GM18909 (cell line): ENCODE data around the gene GGTA1.
"Not testable (repeated sequence)": the region's sequence is repeated elsewhere in the genome, so short reads cannot be mapped to it uniquely, and the experiment has no call there.

Experiments used
- ATAC-seq: cut with Tn5 transposase; IDR thresholded peaks from one replicate; pipeline ENCODE4 v1.9.1; 2021; ENCODE audit warnings: mild to moderate bottlenecking; ENCODE audit not compliant: unreplicated experiment, poor library complexity

Gene GGTA1

DNA sequence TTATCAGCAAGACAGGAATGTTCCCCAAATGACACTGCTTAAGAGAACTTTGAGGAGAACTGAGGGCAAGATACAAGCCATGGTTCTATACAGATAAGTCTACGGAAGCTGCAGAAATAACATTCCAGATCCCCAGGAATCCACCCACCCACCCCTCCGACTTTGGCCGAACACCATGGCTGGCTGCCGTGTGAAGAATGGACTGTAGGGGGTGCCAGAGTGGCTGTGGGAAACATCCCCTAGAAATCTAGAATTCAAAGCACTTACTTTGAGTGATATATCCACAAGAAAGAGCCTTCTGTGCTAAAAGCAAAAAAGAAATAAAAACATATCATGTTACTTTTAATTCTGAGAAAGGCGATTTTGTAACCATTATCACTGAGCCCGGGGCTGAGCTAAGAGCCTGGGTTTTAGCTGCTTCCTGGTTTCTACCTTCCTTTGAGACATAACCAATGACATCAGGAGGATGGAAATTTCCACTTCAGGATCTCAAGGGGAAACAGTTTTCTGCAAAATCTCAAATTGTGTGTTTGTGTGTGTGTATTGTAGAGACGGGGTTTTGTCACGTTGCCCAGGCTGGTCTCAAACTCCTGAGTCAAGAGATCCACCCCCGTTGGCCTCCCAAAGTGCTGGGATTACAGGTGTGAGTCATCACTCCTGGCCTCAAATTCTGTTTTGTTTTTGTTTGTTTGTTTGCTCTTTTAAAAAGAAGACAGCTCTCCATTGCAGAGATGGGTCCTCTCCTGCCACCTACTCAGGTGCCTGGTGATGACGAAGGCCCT, 36.4 kb downstream of the GGTA1 start:
- ATAC-seq = no peak

DNA sequence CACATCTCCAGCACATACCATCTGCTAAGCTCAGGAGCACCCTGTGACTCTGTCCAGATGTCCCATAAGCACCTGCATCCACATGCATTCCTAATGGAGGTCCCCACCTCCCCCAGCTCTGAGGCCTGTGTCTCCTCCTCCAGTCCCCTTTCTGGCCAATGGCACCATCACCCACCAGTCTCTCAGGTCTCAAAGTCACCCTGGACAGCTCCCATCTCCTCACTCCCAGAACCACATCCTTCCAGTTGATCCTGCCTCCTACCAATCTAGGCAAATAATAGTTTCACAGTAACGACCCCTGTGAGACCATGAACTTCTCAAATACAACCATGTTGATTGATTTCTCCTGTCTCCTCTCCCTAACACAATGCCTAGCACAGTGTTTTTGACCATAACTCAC, 40.1 kb downstream of the GGTA1 start:
- ATAC-seq = no peak

DNA sequence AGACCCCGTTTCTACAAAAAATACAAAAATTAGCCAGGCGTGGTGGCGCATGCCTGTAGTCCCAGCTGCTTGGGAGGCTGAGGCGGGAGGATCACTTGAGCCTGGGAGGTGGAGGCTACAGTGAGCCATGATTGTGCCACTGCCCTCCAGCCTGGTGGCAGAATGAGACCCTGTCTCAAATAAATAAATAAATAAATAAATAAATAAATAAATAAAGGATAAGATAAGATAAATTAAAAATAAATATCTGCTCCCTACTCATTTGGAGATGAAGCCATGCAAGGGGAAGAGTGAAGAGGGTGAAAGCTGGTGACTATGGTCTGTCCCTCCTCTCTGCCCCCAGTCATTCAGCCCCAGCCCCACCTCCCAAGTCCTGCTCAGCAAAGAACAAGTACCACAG, 41.2 kb downstream of the GGTA1 start:
- ATAC-seq = not testable (repeated sequence)

DNA sequence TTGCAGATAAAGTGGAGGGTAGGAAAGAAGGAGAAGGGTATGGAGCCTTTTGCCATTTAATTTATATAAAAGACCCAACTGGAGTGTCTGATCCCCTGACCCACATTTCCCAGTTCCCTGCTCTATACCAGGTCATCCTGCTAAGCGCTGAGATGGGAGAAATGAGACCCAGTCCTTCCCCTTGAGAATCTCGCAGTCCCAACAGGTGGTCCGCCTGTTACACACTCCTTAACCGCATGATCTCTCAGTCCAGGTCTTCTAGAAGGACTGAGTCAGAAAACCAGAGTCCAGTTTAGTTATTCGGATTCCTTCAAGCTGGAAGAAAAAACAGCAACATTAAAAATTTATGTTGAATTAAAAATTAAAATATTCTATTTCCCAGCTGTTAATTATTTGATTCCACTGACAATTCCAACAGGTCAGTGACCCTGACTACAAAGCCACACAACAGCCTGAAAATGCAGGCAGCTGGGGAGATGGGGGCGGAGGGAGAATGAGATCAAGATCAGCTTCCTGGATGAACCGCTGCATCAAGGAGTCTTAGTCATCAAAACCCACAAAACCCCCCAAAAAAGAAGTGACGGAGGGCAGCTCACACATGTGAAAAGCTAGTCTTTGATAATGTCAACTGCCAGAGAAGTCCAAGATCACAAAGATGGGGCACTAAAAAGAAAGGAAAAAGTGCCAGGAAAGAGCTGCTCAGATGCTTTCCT, 44.0 kb downstream of the GGTA1 start:
- ATAC-seq = no peak

GRCh38 chr9:121454972-121455371, 44.7 kb downstream of the GGTA1 start:
- ATAC-seq = no peak

- no peak for ATAC-seq
Measured at GRCh38 chr9:121453232-121453892, 46.3 kb downstream of the GGTA1 start.

- no peak for ATAC-seq
Measured at GRCh38 chr9:121452085-121452484, 47.6 kb downstream of the GGTA1 start.

- ATAC-seq = no peak
Measured at GRCh38 chr9:121451586-121451985, 48.1 kb downstream of the GGTA1 start.

DNA sequence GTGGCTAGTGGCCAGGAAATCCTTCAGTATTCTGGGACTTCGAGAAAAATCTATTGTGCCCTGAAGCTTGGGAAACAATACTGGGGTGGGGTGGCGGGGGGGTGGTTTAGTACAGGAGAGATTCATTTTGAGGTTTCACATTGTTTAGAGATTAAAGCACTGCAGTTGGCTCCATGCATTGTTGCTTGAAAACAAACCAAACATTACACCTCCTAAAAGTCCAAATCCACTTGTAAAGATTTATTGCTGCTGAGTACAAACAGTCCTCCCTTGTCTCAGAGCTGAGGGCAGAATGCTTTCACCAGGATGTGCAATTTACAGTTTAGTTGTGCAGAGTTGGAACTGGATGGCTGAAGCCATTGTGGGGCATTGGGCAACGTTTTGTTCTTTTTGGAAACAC, 49.4 kb downstream of the GGTA1 start:
- ATAC-seq = no peak

DNA sequence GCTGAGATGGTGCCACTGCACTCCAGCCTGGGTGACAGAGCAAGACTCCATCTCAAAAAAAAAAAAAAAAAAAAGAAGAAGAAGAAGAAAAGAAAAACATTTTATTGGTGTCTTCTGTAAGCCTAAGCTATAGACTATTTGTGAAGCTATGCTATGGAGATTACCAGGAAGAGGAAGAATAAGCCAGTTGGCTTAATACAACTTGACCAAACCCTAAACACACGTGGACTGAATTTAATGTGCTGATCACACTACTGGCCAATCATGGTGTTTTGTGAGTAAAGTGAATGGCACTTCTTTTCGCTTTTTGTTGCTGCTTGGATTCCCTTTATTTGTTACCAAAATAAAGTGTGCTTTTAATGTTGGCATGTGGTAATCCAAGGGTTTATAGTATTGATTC, 49.9 kb downstream of the GGTA1 start:
- ATAC-seq = no peak

- ATAC-seq = no peak
Measured at GRCh38 chr9:121447321-121447834, 52.3 kb downstream of the GGTA1 start.

DNA sequence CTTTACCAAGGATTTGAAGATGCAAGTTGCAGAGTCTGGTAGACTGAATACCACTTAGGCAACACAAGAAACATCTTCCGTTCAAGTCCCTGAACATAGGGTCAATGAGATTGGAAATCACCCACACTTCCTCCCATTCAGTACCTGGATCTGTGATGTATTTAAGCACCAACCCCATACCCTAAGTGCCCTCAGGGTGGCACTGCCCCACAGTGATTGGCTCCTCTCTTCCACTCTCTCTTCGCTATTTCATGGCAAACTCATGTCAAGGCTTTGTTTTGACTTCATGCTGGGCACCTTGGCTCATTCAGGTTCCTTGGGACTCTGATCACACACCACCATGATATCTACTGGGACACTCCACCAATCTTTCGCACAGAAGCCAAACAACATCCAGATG, 53.7 kb downstream of the GGTA1 start:
- ATAC-seq = no peak

GRCh38 chr9:121443981-121444380, 55.7 kb downstream of the GGTA1 start:
- ATAC-seq = no peak

GRCh38 chr9:121441165-121441564, 58.5 kb downstream of the GGTA1 start:
- ATAC-seq = no peak

- no peak for ATAC-seq
Measured at GRCh38 chr9:121439711-121440664, 59.7 kb downstream of the GGTA1 start.

DNA sequence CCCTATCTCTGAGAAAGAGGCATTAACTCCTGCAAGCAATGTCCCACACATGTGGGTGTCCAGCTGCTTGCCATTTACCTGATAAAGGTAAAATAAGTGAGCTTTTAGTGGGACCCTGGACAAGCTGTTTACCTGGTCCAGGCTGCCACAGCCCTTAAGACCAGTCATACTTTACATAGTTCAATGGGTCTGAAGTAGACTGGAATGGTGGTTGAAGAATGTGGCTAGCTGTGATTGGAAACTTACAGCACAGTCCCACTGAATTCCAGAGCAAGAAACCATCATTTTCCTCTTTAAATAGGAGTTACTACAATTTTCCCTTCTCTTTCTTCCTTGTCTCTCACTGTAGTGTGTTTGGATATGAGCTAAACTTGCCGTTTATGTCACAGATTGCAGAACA, 60.6 kb downstream of the GGTA1 start:
- ATAC-seq = no peak

DNA sequence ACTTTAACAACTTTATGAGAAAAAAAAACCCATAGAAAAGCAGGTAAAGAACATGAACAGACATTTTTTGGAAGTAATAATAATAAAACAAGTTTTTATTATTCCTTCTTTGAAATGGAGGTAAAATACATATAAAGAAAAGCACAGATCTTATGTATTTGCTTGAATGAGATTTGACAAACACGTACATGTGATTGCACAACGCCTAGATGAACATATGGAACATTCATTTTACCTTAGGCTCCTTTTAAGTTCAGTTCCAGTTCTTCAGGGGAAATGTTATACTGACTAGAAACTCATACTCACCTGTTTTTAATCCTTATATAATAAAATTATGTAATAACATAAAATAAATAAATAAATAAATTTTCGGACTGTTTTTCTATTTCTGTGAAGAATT, 61.8 kb downstream of the GGTA1 start:
- ATAC-seq = no peak

DNA sequence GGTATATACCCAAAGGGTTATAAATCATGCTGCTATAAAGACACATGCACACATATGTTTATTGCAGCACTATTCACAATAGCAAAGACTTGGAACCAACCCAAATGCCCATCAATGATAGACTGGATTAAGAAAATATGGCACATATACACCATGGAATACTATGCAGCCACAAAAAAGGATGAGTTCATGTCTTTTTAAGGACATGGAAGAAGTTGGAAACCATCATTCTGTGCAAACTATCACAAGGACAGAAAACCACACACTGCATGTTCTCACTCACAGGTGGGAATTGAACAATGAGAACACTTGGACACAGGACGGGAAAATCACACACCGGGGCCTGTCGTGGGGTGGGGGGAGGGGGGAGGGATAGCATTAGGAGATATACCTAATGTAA, 62.6 kb downstream of the GGTA1 start:
- not testable (repeated sequence) for ATAC-seq

DNA sequence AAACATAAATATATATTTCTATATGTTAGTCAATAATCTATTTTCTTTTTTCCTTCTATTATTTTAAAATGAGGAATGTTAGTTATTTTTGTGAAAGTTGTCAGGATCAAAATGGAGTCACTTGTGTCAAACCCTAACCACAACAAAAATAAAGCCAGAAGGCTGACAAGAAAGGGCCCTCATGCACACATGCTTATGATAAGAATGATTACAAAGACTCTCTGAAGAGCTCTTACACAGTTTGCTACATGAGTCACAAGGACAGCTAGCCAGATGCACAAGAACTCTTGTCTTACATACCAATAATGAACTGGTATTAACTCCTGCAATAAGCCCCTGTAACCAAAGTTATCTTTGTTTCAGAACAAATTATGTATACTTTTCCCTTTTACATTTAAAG, 64.7 kb downstream of the GGTA1 start:
- no peak for ATAC-seq

GRCh38 chr9:121427899-121428298, 71.7 kb downstream of the GGTA1 start:
- no peak for ATAC-seq
